SK-N-SH (cell line): ENCODE data around the gene RCE1.

Experiments
- RAD21 ChIP-seq: IDR thresholded peaks from 2 replicates; pipeline ENCODE4 v1.6.1; 2012; ENCODE audit warnings: mild to moderate bottlenecking, low read length
- RCOR1 ChIP-seq: fragments of 150-350 bp; IDR thresholded peaks from 2 replicates; pipeline ENCODE4 v1.6.1; 2017; ENCODE audit warnings: antibody characterized with exemption, low read length
- RFX5 ChIP-seq: IDR thresholded peaks from 2 replicates; pipeline ENCODE4 v1.6.1; 2012; ENCODE audit warnings: mild to moderate bottlenecking, improper control_type of control experiment, low read length
- YY1 ChIP-seq: IDR thresholded peaks from 2 replicates; pipeline ENCODE4 v1.4.0; 2012; ENCODE audit warnings: low read depth, mild to moderate bottlenecking
- TF ChIP-seq, protein P1 (sequence below): fragments of 200-600 bp; sonication (generic); IDR thresholded peaks from 2 replicates; pipeline ENCODE4 v1.6.1; 2017; ENCODE audit warnings: antibody characterized with exemption, mild to moderate bottlenecking, moderate library complexity
- TF ChIP-seq, protein P2 (sequence below): IDR thresholded peaks from 2 replicates; pipeline ENCODE4 v1.4.0; 2012; ENCODE audit warnings: low read depth, borderline replicate concordance

DNA sequence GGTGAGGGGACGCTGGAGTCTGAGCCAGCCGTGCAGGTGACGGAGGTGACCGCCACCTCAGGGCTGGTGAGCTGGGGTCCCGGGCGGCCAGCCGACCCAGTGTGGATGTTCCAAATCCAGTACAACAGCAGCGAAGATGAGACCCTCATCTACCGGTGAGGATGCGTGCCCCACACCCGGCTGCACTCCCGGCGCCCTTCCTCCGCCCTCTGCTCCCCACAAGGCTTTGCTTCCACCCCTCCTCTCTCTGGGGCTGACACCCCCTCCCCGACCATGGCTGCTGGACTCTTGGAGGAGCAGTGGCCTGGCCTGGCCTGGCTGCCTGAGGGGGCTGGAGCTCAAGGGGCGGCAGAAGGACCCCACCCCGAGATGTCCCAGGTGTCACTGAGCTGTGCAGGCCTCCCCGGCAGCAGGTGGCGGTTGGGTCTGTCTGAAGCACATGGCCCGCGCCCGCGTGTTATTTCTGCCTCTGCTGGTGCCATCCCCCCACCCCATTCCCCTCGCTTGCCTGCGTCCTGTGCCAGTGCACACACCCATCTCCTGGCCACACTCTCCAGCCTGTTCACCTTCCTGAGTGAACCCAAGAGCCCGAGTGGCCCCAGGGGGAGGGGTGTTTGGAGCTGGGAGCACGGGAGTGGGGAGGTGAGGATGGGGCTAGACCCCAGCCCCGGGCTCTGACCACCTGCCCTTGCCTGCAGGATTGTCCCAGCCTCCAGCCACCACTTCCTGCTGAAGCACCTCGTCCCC, 15.9 kb downstream of the RCE1 start:
- TF ChIP-seq YY1, result no peak
- no peak for TF ChIP-seq RFX5
- TF ChIP-seq, protein P1, sequence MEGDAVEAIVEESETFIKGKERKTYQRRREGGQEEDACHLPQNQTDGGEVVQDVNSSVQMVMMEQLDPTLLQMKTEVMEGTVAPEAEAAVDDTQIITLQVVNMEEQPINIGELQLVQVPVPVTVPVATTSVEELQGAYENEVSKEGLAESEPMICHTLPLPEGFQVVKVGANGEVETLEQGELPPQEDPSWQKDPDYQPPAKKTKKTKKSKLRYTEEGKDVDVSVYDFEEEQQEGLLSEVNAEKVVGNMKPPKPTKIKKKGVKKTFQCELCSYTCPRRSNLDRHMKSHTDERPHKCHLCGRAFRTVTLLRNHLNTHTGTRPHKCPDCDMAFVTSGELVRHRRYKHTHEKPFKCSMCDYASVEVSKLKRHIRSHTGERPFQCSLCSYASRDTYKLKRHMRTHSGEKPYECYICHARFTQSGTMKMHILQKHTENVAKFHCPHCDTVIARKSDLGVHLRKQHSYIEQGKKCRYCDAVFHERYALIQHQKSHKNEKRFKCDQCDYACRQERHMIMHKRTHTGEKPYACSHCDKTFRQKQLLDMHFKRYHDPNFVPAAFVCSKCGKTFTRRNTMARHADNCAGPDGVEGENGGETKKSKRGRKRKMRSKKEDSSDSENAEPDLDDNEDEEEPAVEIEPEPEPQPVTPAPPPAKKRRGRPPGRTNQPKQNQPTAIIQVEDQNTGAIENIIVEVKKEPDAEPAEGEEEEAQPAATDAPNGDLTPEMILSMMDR, result no peak
- TF ChIP-seq, protein P2, sequence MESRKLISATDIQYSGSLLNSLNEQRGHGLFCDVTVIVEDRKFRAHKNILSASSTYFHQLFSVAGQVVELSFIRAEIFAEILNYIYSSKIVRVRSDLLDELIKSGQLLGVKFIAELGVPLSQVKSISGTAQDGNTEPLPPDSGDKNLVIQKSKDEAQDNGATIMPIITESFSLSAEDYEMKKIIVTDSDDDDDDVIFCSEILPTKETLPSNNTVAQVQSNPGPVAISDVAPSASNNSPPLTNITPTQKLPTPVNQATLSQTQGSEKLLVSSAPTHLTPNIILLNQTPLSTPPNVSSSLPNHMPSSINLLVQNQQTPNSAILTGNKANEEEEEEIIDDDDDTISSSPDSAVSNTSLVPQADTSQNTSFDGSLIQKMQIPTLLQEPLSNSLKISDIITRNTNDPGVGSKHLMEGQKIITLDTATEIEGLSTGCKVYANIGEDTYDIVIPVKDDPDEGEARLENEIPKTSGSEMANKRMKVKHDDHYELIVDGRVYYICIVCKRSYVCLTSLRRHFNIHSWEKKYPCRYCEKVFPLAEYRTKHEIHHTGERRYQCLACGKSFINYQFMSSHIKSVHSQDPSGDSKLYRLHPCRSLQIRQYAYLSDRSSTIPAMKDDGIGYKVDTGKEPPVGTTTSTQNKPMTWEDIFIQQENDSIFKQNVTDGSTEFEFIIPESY, result no peak
- TF ChIP-seq RAD21, result no peak
- no peak for TF ChIP-seq RCOR1
